Adipocyte (in vitro differentiated cells): ENCODE measurements around the gene APOL1.
A peak's percentile ranks its signal among the peaks of the same experiment; 100 is the strongest.
"Not testable (repeated sequence)": the region's sequence is repeated elsewhere in the genome, so short reads cannot be mapped to it uniquely, and the experiment has no call there.

ENCODE experiments used
- DNase-seq: peaks from one replicate; pipeline ENCODE4 v3.0.0-alpha.2; 2015; ENCODE audit warnings: low read depth
- H3K27me3 ChIP-seq: replicated peaks from 2 replicates; pipeline ENCODE4 v1.7.0; 2013; ENCODE audit warnings: mild to moderate bottlenecking, low read length, moderate library complexity; ENCODE audit not compliant: control insufficient read depth, insufficient read depth
- H3K36me3 ChIP-seq: 2 replicates; pipeline ENCODE4 v1.7.0; 2013; ENCODE audit warnings: low read length, mild to moderate bottlenecking, moderate library complexity; ENCODE audit not compliant: control insufficient read depth, insufficient read depth, severe bottlenecking
- H3K4me1 ChIP-seq: 2 replicates; pipeline ENCODE4 v1.7.0; 2013; ENCODE audit warnings: mild to moderate bottlenecking, low read length, moderate library complexity; ENCODE audit not compliant: control insufficient read depth, insufficient read depth
- H3K4me3 ChIP-seq: 2 replicates; pipeline ENCODE4 v1.7.0; 2013; ENCODE audit warnings: mild to moderate bottlenecking, low read length, moderate library complexity
- H3K9ac ChIP-seq: 2 replicates; pipeline ENCODE4 v1.7.0; 2013; ENCODE audit warnings: mild to moderate bottlenecking, low read length, moderate library complexity
- H3K9me3 ChIP-seq: 2 replicates; pipeline ENCODE4 v1.7.0; 2013; ENCODE audit warnings: mild to moderate bottlenecking, low read length, moderate library complexity; ENCODE audit not compliant: control insufficient read depth

Gene APOL1

DNA sequence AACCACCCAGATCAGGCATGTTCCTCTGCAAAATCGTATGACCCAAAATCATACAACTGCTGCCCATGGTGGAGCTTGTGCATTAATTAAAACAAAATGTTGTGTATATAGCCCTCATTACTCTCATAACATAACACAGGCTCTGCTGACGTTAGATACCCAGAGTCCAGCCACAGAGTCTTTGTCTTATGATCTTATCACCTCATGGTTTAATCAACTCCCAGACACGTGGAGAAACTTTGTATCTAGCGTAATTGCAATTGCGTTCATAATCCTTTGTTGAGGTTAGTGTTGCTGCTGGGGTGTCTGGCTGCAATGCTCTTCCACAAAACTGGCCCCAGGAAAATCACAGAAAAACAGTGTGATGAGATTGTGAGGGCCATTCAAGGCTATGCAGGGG, 5.0 kb upstream of the APOL1 start:
- no peak overlapping the region for H3K9ac ChIP-seq
- DNase-seq, result no peak
- H3K27me3 ChIP-seq, result no peaks in the 10 kb centered on the region
- no peaks in the 10 kb centered on the region for H3K36me3 ChIP-seq
- no peak overlapping the region for H3K4me3 ChIP-seq
- H3K4me1 ChIP-seq, result peaks cover 24% of the 10 kb centered on the region
- H3K9me3 ChIP-seq, result peaks cover 11% of the 10 kb centered on the region

DNA sequence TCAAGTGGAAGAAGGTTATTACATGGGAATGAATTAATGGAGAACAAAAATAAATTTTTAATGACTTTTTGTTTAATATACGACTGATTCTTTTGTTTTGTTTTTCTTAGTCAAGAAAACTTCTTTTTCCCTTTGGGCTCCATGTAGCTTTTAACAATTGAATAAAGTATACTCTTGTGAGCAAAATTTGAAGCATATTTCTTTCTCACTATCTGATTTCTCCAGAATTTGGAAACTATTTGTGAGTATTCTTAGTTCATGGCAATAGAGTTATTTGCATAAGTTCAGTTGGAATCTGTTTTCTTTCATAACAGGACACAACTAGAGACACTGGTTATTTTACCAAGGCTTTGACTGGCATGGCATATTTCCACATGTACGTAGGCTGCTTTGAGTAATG, 3.8 kb upstream of the APOL1 start:
- peaks cover 11% of the 10 kb centered on the region for H3K9me3 ChIP-seq
- DNase-seq, result no peak

DNA sequence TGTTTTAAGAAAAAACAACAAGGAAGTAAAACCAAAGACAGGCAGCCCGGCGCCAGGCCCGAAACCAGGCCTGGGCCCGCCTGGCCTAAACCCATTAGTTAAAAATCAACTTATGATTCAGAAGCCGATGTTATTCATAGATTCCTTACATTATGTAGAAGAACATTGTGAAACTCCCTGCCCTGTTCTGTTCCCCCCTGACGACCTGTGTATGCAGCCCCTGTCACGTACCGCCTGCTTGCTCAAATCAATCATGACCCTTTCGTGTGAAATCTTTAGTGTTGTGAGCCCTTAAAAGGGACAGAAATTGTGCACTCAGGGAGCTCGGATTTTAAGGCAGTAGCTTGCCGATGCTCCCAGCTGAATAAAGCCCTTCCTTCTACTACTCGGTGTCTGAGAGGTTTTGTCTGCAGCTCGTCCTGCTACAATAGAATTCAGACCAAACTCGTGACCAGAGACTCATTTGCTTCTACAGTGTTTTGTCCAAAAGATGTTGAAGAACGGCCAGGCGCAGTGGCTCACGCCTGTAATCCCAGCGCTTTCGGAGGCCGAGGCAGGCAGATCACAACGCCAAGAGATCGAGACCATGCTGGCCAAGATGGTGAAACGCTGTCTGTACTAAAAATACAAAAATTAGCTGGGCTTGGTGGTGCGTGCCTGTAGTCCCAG, 2.5 kb upstream of the APOL1 start:
- not testable (repeated sequence) for H3K27me3 ChIP-seq, H3K36me3 ChIP-seq, DNase-seq, H3K4me3 ChIP-seq, H3K9ac ChIP-seq
- H3K9me3 ChIP-seq, result peaks cover 11% of the 10 kb centered on the region
- peaks cover 31% of the 10 kb centered on the region for H3K4me1 ChIP-seq

More for the DNA sequence above, 3.8 kb upstream of the APOL1 start:
- Histone ChIP-seq H3K4me1 (peaks cover 31% of the 10 kb centered on the region), H3K27me3 (no peaks in the 10 kb centered on the region), H3K36me3 (no peaks in the 10 kb centered on the region), H3K4me3 (no peak overlapping the region), H3K9ac (no peak overlapping the region)

DNA sequence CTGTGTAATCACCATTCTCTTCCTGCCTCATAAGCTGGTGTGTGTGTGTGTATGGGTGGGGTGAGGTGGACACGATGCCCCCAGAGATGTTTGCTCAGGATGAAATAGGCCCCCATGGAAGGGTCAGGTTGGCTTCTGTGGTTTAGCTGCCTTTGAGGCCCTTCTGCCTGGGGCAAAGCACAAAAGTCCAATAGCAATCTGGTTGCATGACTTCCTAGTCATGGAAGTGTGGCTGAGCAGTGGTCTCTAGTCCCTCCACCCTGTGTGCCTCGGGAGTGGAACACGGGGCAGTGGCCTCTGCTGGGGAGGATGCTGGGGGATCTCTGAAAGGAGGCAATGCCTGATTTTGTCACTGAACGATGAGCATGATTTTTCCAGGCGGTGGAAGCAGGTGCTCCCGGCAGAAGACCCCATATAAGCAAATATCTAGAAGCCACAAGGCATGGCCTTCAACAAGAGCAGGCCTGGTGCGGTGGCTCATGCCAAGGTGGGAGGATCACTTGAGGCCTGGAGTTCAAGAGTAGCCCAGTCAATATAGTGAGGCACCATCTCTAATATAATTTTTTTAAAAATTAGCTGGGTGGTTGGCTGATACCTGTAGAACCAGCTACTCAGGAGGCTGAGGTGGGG, 839 bp upstream of the APOL1 start:
- H3K4me3 ChIP-seq, H3K27me3 ChIP-seq, H3K9ac ChIP-seq, DNase-seq, H3K36me3 ChIP-seq: not testable (repeated sequence)
- peaks cover 29% of the 10 kb centered on the region for H3K4me1 ChIP-seq
- H3K9me3 ChIP-seq, result peaks cover 11% of the 10 kb centered on the region

DNA sequence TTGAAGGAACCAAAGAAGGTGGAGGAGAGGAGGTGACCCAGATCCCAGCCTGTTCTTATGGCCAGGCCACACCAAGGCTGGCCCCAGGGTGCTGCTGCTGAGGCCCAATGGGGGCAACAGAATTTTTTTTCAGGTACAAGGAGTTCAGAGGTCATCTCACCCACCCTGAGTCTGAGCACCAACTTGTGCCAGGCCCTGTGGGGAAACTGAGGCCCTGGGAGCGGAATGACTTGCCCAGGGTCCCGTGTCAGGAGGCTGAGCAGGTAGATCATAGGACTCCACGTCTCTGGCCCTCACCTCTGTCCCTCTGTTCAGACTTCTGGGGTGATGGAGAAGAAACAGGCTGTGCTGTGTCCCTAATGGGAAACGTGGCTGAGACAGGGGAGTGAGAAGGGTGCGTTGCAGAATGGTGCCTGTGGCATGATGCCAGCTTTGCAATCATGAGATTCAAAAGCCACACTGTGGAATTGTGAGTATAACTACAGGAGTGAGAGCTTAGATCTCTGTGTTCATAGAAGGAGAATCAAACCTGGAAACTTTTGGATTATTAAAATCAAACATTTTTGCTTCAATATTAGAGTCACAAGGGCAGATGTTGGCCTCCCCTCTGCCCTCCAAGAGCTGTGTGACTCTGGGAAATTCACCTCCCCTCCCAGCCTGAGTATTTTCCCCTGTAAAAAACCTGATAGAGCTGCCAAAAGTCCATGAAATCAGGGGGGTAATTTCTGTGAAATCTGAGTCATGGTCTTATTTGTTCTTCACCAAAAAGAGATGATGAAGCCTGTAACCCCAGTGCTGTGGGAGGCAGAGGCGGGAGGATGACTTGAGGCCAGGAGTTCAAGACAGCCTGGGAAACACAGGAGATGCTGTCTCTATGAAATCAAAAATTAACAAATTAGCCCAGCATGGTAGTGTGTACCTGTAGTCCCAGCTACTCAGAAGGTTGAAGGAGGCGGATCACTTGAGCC, 874 bp downstream of the APOL1 start:
- H3K4me3 ChIP-seq, result peak overlapping the region; percentile 84
- no peaks in the 10 kb centered on the region for H3K36me3 ChIP-seq
- no peaks in the 10 kb centered on the region for H3K27me3 ChIP-seq
- H3K9ac ChIP-seq, result peak overlapping the region; percentile 86
- peak; percentile 49 for DNase-seq
- H3K9me3 ChIP-seq, result peaks cover 7% of the 10 kb centered on the region
- peaks cover 36% of the 10 kb centered on the region for H3K4me1 ChIP-seq

DNA sequence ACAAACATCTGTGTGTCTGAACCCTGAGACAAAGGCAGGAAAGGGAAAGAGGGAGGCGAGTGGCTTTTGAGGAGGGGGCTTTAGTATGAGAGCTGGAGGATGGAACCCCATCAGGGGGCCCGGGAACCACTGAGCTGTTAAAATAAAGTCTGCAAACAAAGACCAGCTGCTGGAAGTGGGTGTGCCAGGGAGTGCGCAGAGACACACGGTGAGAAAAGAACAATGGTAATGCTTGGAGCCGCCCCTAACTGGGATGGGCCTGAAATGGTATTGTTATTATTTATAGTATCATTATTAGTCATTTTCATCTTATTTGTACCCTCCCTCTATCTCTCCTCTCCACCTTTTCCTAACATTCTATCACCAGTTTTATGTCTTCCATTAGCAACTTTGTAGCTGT, 2.6 kb downstream of the APOL1 start:
- not testable (repeated sequence) for H3K9me3 ChIP-seq, DNase-seq, H3K4me3 ChIP-seq, H3K27me3 ChIP-seq, H3K36me3 ChIP-seq, H3K9ac ChIP-seq
- H3K4me1 ChIP-seq, result peaks cover 47% of the 10 kb centered on the region

DNA sequence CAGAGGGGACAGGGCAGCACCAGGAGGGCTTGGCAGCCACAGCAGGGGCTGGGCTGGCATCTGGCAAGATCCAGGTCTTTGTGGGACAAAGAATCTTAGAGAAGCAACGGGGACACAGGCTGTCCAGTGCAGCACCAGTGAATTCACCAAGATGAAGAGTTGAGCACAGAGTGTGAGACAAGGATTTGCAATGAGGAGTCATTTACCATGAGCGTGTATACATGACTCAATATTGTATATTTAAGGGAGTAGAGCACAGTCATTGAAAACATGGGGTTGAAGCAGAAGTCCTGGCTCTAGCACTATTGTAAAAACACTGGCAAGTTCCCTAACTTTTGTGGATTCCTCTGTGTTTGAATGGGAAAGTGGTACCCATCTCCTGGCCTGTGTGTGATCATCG, 3.5 kb downstream of the APOL1 start:
- H3K4me3 ChIP-seq, result no peak overlapping the region
- no peaks in the 10 kb centered on the region for H3K36me3 ChIP-seq
- peaks cover 47% of the 10 kb centered on the region for H3K4me1 ChIP-seq
- DNase-seq, result no peak
- H3K27me3 ChIP-seq, result no peaks in the 10 kb centered on the region
- H3K9me3 ChIP-seq, result no peaks in the 10 kb centered on the region
- H3K9ac ChIP-seq, result no peak overlapping the region

DNA sequence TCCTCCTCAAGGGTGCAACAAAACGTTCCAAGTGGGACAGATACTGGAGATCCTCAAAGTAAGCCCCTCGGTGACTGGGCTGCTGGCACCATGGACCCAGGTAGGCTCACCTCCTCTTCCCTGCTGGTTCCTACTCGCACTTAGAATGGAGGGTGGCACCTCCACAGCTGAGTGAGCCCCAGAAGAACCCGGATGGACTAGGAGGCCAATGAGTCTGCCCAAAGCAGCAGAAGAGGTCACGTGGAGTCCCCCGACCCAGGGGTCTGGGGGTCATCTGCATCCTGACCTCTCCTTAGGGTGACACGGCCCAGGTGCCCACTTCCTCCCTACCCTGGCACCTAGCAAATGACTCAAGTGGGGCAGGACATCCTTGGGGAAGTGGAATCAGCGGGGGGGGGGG, 4.4 kb downstream of the APOL1 start:
- no peak overlapping the region for H3K4me3 ChIP-seq
- peaks cover 51% of the 10 kb centered on the region for H3K4me1 ChIP-seq
- no peaks in the 10 kb centered on the region for H3K27me3 ChIP-seq
- DNase-seq, result no peak
- H3K9me3 ChIP-seq, result no peaks in the 10 kb centered on the region
- no peaks in the 10 kb centered on the region for H3K36me3 ChIP-seq
- no peak overlapping the region for H3K9ac ChIP-seq

DNA sequence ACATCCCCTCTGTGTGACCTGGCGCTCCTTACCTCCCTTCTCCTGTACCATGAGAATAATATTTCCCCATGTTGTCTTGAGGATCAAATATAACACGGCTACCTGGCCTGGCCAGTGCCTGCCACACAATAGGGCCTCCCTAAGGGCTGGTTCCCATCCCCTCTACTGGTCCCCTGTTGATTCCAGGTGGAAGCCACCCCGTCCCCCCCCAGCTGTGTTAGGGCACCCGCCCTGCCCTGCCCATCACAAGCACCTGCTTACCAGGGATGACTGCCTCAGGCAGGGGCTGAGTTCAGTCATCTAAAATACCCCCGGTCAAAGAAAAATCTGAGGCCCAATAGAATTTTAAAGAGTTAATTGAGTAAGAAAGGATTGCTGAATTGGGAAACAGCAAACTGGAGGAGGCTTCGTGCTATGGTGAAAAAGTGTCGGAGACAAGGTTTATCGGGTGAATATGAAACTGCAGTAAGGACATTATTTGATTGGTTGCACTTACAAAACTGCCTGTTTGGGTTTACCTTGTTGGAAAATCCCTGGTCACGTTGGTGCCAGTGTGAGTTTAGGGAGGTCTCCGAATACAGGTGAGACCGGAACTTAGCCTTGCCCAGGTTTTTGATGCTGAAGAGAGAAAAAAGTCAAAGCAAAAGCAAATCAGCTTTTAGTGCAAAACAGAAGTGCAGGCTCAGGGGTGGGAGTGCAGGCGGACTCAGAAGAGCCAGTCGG, 5.2 kb downstream of the APOL1 start:
- no peak overlapping the region for H3K4me3 ChIP-seq
- H3K9me3 ChIP-seq, result no peaks in the 10 kb centered on the region
- DNase-seq, result no peak
- no peaks in the 10 kb centered on the region for H3K36me3 ChIP-seq
- H3K4me1 ChIP-seq, result peaks cover 51% of the 10 kb centered on the region
- H3K9ac ChIP-seq, result no peak overlapping the region
- no peaks in the 10 kb centered on the region for H3K27me3 ChIP-seq

DNA sequence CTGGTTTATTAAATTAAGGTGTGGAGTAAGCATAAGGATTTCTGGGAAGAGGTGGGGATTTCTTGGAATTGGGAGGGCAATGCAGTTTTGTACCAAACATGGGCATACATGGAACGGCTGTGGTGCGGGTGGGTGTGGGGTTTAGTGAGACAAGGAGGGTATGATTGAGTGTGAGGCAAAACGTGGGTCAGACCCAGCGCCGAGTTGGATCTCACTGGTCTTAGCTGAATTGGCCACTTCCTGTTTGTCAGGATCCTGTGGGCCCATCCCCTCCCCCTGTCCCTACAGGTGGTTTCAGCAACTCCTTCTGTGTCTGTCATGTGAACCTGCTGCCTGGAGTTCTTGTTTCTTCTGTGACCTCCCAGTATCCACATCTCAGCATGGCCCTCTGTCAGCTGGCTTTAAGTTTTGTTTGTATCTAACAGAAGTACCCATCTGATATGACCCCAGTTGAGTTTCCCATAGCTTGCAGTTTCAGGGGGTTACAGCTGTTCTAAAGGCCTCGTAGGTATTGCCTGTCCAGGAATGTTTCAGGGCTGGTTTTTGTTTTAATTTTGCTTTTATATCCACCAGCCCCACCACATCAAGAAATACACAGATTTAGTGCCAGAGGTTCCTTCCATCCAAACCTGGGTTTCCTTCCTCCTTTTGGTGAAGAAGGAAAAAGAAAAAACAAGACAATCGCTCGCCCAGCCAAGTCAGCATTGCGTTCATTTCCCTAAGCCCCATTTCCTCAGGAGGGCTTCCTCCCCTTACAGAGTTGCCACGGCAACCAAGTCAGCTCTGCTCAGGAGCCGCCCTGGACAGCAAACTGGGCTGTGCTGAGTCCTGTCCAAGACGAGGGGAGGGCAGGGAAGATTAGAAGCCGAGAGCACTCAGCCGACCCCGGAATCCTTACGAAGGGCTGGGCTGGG, 6.0 kb downstream of the APOL1 start:
- Histone ChIP-seq H3K36me3 (no peaks in the 10 kb centered on the region), H3K4me1 (peaks cover 51% of the 10 kb centered on the region), H3K27me3 (no peaks in the 10 kb centered on the region), H3K9ac (peak overlapping the region; percentile 24), H3K4me3 (no peak overlapping the region), H3K9me3 (no peaks in the 10 kb centered on the region)
- DNase-seq, result peak; percentile 40
